RKO (cell line): ENCODE results near the gene CYP26C1.

ENCODE experiments used
- DNase-seq: peaks from one replicate; pipeline ENCODE4 v3.0.0-alpha.2; 2016; ENCODE audit warnings: low spot score

CYP26C1 gene

DNA sequence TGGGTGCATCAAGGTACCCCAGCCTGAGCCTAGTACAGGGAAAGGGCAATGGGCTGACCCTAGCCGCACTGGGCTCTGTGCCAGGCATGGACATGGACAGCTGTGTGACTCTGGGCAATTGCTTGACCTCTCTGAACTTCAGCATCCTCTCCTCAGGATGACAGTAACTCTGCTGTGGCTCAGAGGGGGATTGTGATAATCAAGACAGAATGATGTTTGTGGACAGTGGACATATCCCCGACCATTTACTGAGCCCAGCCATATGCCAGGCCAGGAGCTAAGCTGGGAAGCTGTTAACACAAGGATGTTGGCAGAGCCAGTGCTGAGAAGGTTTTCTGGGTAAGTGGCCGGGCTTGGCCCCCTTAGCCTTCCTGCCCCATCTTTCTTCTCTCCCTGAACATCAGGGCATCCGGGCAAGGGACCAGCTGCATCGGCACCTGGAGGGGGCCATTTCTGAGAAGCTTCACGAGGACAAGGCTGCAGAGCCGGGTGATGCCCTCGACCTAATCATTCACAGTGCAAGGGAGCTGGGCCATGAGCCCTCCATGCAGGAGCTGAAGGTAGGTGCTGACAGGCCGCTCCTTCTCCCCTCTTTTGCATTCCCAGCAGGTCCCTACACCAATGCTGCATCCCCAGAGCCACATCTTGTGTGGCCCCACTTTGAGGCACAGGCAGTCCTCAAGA is 3.5 kb downstream of the CYP26C1 start:
- DNase-seq, result no peak

- DNase-seq, result no peak
Measured at GRCh38 chr10:93064874-93065660, 4.5 kb downstream of the CYP26C1 start.

DNA sequence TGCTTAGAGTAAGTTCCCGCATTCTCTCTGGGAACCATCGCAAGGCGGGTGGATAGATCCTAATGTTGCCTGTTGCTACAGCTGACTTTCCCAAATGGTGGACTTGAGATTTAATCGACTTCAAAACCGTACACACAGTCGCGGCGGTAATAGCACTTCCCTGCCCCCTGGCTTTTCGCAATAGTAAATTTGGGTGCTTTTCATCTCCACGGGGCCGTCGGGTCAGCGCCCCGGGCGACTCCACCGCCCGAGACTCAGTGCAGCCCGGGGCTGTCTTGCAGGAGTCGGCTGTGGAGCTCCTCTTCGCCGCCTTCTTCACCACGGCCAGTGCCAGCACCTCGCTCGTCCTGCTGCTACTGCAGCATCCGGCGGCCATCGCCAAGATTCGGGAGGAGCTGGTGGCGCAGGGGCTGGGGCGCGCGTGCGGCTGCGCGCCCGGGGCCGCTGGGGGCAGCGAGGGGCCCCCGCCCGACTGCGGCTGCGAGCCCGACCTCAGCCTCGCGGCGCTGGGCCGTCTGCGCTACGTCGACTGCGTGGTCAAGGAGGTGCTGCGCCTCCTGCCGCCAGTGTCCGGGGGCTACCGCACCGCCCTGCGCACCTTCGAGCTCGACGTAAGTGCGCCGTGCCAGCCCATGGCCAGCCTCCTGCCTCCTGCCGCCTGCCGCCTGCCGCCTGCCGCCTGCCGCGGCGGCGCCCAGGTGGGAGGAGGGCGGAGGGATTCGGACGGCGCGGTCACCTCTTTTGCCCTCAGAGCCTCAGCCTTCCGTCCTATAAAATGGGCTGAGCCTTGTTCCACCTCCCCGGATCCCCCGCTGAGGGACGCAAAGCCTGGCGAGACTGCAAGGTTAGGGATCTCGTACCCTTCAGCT is 5.3 kb downstream of the CYP26C1 start:
- no peak for DNase-seq

GRCh38 chr10:93066544-93066913 is 5.9 kb downstream of the CYP26C1 start:
- no peak for DNase-seq

- DNase-seq, result no peak
Measured at GRCh38 chr10:93067443-93068365, 7.1 kb downstream of the CYP26C1 start.

- no peak for DNase-seq
Measured at GRCh38 chr10:93068411-93069244, 8.0 kb downstream of the CYP26C1 start.

DNA sequence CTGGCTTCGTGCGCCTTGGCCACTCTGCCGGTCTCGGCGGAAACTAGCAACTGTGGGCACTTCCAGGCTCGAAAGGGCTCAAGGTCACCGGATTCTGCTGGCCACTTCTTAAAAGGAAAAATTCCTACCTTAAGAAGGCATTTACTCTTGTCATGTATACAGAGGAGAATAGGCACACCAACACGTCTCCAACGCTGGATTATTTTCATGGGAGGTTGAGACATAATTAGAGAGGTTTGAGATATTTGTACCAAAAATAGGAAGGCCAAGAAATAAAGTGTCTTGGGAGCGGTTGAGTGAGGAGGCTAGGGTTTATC is 8.6 kb downstream of the CYP26C1 start:
- DNase-seq, result no peak

DNA sequence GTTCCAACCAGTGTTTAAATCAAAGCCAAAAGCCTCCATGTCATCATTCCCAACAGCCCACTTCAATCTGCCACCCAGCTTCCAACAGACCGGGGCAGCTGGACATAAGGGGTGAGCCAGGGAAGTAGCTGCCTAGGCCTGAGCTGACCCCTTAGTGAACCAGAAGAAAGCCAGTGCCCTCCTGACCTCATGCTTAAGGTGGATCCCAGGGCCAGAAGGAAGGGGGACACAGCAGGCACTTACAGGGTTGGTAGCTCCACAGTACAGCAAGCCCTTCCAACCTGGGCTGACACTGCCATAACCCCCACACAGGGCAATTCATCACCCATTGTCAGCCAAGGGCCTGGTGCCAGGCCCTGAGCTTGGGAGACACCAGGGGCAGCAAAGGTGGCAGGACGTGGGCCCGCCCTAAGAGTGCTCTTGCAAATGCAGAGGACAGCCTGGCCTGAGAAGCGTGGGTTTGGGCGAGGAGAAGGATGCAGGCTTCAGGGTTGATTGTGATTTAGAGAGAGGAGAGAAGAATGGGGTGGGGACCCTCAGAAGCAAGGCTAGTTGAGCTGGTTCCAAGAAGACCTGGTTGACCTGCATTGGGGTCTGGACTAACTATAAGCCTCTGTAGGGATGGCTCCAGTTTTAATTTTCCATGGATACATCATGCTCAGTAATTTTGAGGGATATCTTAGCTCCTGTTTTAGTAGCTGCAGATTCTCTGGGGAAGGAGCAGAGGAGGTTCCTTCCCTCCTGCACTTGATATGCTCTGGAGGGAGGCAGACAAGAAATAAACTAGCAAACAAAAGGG is 10.0 kb downstream of the CYP26C1 start:
- DNase-seq, result no peak

GRCh38 chr10:93071177-93071472 is 10.5 kb downstream of the CYP26C1 start:
- no peak for DNase-seq

GRCh38 chr10:93071674-93072224 is 11.2 kb downstream of the CYP26C1 start:
- DNase-seq, result no peak

GRCh38 chr10:93072225-93072712 is 11.7 kb downstream of the CYP26C1 start:
- no peak for DNase-seq

DNA sequence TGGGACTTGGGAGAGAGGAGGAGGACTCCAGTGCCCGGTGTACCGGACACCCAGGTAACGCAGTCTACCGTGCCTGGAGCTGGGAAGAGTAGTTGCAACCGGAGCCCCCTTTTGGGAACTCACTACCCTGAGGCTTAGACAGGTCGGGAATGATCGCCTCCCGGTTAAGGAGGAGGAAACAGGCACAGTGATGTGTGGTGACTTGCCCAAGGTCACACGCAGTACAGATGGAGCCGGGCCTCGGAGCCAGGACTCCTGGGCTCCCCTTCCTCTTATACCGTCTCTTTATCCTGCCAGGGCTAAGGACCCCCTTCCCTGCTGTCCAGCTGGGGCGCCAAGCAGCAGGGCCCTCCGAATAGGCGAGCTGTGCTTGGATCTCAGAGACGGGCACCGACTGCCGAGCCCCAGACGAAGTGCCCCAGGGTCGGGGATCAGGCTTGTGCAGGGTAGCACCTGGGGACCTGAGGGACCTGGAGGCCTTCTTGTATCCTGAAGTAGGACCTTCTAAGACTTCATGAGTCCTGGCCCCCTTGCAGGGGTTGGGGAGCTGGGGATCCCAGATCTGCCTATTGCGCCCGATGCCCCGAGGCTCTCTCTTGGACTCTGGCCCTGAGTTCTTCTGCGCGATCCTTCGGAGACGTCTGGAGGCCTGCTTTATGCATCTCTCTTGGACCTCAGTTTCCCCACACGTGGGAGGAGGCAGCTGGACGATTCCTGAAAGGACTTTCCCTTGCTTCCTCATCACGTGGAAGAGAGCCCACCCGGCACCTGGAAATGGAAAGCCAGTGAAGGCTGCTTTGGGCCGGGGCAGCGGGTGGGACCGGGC is 12.3 kb downstream of the CYP26C1 start:
- no peak for DNase-seq

- no peak for DNase-seq
Measured at GRCh38 chr10:93073539-93074146, 13.0 kb downstream of the CYP26C1 start, which contains the start of gene CYP26A1. Gene CYP26A1 (plus strand): TSS chr10:93073893. CDS start chr10:93073935, 42 bp downstream.

DNA sequence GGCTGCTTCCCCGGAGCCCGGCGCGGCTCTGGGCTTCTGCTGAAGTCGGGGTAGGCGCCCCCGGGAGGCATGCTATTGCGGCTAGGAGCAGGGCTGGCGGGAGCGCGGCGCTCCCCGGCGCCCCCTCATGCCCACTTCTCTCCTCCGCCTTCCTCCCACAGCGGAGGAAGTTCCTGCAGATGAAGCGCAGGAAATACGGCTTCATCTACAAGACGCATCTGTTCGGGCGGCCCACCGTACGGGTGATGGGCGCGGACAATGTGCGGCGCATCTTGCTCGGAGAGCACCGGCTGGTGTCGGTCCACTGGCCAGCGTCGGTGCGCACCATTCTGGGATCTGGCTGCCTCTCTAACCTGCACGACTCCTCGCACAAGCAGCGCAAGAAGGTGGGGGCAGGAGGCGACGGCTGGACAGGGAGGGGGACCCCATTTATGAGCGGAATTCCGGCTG is 13.6 kb downstream of the CYP26C1 start:
- DNase-seq, result no peak

GRCh38 chr10:93074597-93075368 is 14.2 kb downstream of the CYP26C1 start:
- no peak for DNase-seq

DNA sequence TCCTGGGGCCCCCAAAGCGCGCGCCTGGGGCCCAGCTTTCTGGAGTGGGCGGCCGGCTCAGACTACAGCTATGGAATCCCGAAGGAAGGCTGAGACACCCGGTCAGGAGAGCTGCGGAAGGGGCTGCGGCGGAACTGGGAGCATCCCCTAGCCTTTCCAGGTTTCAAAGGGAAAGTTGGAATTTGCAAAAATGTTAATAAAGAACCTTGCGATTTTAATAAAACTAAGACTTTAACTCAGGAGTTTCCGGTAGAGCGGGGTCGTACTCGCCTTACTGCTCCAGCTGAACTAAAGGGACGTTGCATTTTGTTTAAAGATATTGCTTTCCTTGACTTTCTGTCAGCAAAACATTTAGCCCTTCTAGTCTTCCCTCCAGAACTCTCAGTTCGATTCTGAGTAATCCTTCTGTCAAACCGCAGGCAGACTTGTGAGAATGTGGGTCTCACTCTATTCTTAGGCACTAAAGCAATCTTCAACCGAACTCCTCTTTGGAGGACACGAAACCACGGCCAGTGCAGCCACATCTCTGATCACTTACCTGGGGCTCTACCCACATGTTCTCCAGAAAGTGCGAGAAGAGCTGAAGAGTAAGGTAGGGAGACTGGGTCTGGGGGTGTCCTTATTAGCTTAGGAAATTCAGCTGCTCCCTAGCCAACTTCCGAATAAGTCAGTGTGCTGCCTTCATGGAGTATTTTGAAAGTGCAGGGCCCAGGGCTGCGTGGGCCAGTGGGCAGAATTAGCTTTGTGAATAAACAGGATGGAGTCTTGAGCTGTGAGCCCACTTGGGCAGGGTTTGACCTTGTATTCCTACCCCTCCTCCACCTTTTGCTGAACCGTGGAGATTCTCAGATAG is 15.0 kb downstream of the CYP26C1 start:
- DNase-seq, result no peak
